BJ (cell line): ENCODE results near the gene ABCC9. TPM values are rescaled to one million over a fixed set of nuclear protein-coding genes. Genes with fewer than 3 reads are reported as not detected.

Source experiments
- CTCF ChIA-PET: fragments of 350-600 bp; formaldehyde crosslinking; extraction: SDS; loops from one replicate; lab custom pipeline; 2021; ENCODE audit warnings: antibody characterized with exemption, inconsistent platforms; lab: Yijun Ruan, JAX
- POLR2A ChIA-PET: fragments of 300-600 bp; sonication (Branson Sonifier 250); formaldehyde crosslinking; extraction: SDS; loops from one replicate; lab custom pipeline; 2021; ENCODE audit warnings: antibody characterized with exemption; lab: Charles Lee
- DNase-seq: peaks from one replicate; pipeline ENCODE4 v3.0.0-alpha.2; 2011; ENCODE audit warnings: low read depth
- H3K27me3 ChIP-seq: 2 replicates; pipeline ENCODE4 v1.6.0; 2011; ENCODE audit warnings: low read length; ENCODE audit not compliant: control insufficient read depth, insufficient read depth
- H3K36me3 ChIP-seq: 2 replicates; pipeline ENCODE4 v1.5.1; 2011; ENCODE audit warnings: low read length; ENCODE audit not compliant: control insufficient read depth, insufficient read depth
- H3K4me3 ChIP-seq: 2 replicates; pipeline ENCODE4 v1.5.1; 2011; ENCODE audit warnings: low read depth, mild to moderate bottlenecking, control low read depth, low read length
- CTCF ChIP-seq: IDR thresholded peaks from 2 replicates; pipeline ENCODE4 v1.5.1; 2011; ENCODE audit warnings: low read depth, mild to moderate bottlenecking, control low read depth, inconsistent platforms, low read length, moderate library complexity; ENCODE audit not compliant: insufficient read depth
- polyA plus RNA-seq: library from polyadenylated mRNA; depleted of rRNA; stranded (reverse); fragments of >200 nt; gene quantifications from 2 replicates; pipeline ENCODE4 v1.2.3, GENCODE V29; 2011

Gene ABCC9
- polyA plus RNA-seq, 1 experiment: 5.9 TPM

- no peak overlapping the region for H3K4me3 ChIP-seq
- no peaks in the 10 kb centered on the region; the same call in 1 of the 2 replicates for H3K36me3 ChIP-seq
- DNase-seq: no peak
- TF ChIP-seq CTCF: no peak
- no peaks in the 10 kb centered on the region for H3K27me3 ChIP-seq
- CTCF ChIA-PET: no interaction called here
- POLR2A ChIA-PET: no interaction called here
These were observed 174.8 kb downstream of the ABCC9 start for GRCh38 chr12:21766403-21766802.

- POLR2A ChIA-PET: no interaction called here
- Histone ChIP-seq H3K4me3 (no peak overlapping the region), H3K36me3 (no peaks in the 10 kb centered on the region; the same call in 1 of the 2 replicates), H3K27me3 (no peaks in the 10 kb centered on the region)
- CTCF ChIA-PET: interaction anchor here (0.6 kb wide), 1 partner anchor 1152 kb away, joined by 5 read pairs; no protein-coding TSS in a partner anchor
- TF ChIP-seq CTCF: no peak
- no peak for DNase-seq
These were observed 176.3 kb downstream of the ABCC9 start for GRCh38 chr12:21764950-21765349.

GRCh38 chr12:21764065-21764464, 177.2 kb downstream of the ABCC9 start:
- DNase-seq: no peak
- ChIA-PET POLR2A (interaction anchor here (0.6 kb wide), 1 partner anchor 513 kb away, joined by 4 read pairs; no protein-coding TSS in a partner anchor), CTCF (interaction anchor here (1.2 kb wide), 1 partner anchor 8 kb away, joined by 3 read pairs; no protein-coding TSS in a partner anchor)
- H3K27me3 ChIP-seq: no peaks in the 10 kb centered on the region
- no peaks in the 10 kb centered on the region; the same call in 1 of the 2 replicates for H3K36me3 ChIP-seq
- no peak for TF ChIP-seq CTCF
- no peak overlapping the region for H3K4me3 ChIP-seq

GRCh38 chr12:21763531-21763930, 177.7 kb downstream of the ABCC9 start:
- TF ChIP-seq CTCF: no peak
- POLR2A ChIA-PET: interaction anchor here (0.6 kb wide), 1 partner anchor 513 kb away, joined by 4 read pairs; no protein-coding TSS in a partner anchor
- CTCF ChIA-PET: interaction anchor here (1.2 kb wide), 1 partner anchor 8 kb away, joined by 3 read pairs; no protein-coding TSS in a partner anchor
- DNase-seq: no peak
- Histone ChIP-seq H3K4me3 (no peak overlapping the region), H3K36me3 (no peaks in the 10 kb centered on the region; the same call in 1 of the 2 replicates), H3K27me3 (no peaks in the 10 kb centered on the region)

GRCh38 chr12:21759737-21760136, 181.5 kb downstream of the ABCC9 start:
- ChIA-PET CTCF (no interaction called here), POLR2A (interaction anchor here (0.7 kb wide), 1 partner anchor 9 kb away, joined by 3 read pairs; no protein-coding TSS in a partner anchor)
- DNase-seq: no peak
- Histone ChIP-seq H3K27me3 (no peaks in the 10 kb centered on the region), H3K36me3 (no peaks in the 10 kb centered on the region), H3K4me3 (no peak overlapping the region)
- no peak for TF ChIP-seq CTCF
